Measurements from ENCODE around the gene RGMA.

The RGMA gene, protein sequence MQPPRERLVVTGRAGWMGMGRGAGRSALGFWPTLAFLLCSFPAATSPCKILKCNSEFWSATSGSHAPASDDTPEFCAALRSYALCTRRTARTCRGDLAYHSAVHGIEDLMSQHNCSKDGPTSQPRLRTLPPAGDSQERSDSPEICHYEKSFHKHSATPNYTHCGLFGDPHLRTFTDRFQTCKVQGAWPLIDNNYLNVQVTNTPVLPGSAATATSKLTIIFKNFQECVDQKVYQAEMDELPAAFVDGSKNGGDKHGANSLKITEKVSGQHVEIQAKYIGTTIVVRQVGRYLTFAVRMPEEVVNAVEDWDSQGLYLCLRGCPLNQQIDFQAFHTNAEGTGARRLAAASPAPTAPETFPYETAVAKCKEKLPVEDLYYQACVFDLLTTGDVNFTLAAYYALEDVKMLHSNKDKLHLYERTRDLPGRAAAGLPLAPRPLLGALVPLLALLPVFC

GRCh38 chr15:93088981-93089726 lies at the start of gene RGMA:
Gene RGMA, minus strand, starts transcription at chr15:93089211. Its CDS starts 279 bp downstream, at chr15:93088932.
- in situ Hi-C loops (cut with MboI; ENCODE audit: low sequenced_read_pairs): no loop called here

- in situ Hi-C loops (cut with MboI; ENCODE audit: low sequenced_read_pairs): no loop called here
These were observed 47.6 kb upstream of the RGMA start for GRCh38 chr15:93136606-93137005.

DNA sequence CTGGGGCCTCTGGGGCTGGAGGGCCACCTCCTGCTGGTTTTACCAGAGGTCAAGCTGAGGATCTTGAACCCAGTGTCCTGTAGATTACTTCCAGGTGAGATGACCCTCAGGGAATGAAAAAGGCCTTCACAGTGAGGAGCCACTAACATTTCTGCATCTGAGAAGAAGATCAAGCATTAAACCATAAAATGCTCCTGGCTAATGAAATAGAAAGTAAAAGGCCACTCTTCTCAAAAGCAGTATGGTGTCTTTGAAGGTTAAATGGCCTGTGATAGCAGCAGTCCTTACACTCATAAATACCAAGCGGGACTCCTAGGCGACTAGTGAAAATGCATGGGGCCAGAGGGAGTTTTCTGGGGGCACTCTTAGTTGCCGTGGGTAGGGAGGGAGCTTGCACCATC lies 47.0 kb upstream of the RGMA start:
- in situ Hi-C loops (cut with MboI; ENCODE audit: low sequenced_read_pairs): no loop called here

DNA sequence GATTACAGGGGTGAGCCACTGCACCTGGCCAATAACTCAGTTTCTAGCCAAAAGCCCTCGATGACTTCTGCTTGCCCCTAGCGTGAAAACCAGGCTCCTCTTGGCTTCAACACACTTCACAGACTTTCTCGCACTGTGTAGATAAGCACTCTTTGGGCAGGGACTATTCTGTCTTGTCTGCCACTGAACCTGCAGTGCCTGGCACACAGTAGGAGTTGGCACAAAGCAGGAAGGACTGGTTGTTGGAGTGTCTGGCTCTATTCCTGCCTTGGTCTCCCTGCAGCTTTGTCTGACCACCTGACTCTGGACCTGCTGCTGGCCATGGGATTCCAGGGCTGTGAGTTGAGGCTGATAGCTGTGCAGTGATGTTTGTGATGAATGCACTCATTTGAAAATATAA lies 46.4 kb upstream of the RGMA start:
- in situ Hi-C loops (cut with MboI; ENCODE audit: low sequenced_read_pairs): no loop called here

- in situ Hi-C loops (cut with MboI; ENCODE audit: low sequenced_read_pairs): no loop called here
These were observed 42.6 kb upstream of the RGMA start for GRCh38 chr15:93131485-93132095.

DNA sequence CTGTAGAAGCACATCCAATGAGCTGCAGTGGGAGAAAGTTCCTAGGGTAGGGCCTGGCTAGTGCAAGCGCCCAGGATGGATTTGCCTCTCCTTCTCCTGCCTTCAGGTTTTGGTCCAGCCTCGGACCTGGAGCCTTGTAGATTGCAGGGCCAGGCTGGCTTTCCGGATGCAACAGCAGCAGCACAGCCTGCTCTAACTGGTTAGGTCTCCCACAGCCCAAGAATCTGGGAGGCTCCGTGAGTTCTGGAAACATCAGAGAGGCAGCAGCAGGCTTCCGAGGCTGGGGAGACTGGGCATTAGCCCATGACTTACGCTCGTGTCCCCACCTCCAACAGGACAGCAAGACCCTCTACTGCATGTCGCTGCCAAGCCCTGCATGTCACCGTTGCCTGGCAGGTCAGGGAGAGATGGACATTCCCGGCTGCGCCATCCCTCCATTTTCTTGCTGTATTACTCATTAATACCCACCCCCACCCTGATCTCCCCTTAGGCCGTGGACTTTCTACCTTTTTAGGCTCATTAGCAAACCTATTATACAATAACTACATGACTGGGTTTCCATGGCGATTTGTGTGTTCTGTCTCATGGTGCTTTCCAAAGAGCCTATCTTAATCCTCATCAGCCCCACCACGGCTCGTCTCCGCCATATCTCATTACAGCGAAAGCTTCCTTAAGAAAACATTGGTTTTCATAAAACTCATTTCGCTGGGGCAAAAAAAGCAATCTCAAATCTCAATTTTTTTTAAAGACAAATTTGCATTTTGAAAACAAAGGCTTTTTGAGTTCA lies 40.9 kb upstream of the RGMA start:
- in situ Hi-C loops (cut with MboI; ENCODE audit: low sequenced_read_pairs): no loop called here

DNA sequence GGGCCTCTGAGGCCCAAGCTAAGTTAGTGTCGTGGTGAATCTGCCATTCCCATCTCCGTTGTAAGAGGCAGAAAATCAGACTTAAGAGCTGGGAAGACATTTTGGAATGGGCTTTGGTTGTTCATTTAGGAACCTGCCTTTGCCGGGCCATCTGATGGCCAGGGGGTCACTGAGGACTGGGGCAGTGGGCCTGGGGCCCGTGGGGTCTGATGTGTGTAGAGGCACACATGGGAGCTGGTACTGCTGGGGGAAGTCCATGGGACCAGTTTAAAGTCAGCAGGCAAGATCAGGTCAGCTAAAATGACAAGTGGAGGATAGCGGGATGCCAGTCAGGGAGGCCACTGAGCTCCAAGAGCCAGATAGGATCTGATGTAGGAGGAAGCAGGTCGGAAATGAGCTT lies 38.3 kb upstream of the RGMA start:
- in situ Hi-C loops (cut with MboI; ENCODE audit: low sequenced_read_pairs): no loop called here

DNA sequence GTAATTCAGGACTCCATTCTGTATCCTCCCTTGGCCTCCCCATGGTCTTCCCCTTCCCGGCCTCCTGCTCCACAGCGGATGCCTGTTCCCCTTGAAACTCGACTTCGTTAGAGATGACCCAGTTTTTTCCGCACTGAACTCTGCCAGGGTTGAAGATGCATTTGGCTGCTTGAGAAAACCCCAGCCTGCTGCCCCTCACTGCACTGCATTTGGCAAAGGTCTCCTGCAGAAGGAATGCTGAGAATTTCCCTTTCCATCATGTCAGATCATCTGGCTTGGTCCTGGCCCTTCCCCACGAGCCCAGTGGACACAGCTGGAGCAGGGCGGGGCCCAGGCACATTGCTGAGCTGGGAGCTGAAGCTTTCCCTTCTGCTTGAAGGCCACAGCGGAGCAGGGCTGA lies 37.6 kb upstream of the RGMA start:
- in situ Hi-C loops (cut with MboI; ENCODE audit: low sequenced_read_pairs): no loop called here

DNA sequence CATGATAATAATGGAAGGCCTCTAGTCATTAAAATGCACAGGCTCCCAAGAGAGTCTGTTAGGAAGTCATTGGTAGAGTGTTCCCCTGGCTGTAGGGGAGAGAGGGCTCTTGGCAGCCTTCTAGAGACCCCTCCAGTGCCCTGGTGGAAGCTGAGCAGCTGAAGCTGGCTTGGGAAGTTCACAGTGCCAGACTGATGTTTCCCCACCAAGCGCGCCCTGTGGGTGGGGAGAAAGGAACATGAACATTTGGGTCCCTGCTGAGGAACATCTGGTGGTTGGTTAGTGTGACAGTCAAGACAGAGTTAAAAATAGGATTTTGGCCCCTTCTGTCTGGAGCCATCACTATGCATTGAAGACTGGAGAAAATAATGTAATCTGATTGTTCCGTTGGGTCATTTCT lies 37.1 kb upstream of the RGMA start:
- in situ Hi-C loops (cut with MboI; ENCODE audit: low sequenced_read_pairs): no loop called here

- in situ Hi-C loops (cut with MboI; ENCODE audit: low sequenced_read_pairs): no loop called here
These were observed 35.1 kb upstream of the RGMA start for GRCh38 chr15:93124126-93124525.

DNA sequence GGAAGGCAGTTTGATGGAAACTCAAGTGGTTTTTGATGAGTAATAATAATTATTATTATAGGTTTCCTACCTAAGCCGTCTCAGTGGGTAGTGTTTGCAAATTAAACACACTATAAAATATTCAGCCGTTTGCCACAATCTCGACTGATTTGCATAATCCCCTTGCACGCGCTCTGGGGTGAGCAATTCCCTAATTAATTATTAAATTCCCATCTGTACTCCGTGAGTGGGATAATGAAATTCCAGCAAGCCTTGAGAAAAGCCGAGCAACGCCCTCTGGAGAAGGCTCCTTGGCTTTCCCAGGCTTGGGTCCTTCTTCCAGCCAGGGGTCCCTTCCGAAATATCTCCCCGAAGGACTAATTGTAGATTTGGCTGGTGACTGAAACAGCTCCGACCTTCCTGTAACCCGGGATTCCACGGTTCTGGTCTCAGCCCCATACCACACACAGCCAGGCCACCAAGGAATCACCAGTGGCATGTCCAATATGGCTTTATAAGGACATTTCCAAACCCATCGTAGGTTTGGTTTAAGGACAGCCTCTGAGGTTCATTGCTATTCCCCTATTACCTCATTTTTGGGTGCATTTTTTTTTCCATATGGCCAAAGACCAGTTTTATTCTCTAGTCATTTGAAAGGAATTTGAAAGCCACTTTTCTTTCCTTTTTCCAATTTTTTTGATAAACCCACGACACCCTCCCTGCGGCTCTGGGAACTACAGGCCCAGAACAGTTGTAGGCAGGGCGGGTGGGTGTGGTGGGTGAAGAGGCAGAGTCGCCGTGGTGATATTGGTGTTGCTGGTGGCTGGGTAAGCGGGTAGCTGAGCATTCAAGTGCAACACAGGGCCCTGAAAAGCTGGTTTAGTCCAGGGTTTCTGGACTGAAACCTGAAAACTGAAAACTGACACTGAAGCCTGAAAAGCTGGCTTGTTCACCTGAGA lies 33.2 kb upstream of the RGMA start:
- in situ Hi-C loops (cut with MboI; ENCODE audit: low sequenced_read_pairs): no loop called here

DNA sequence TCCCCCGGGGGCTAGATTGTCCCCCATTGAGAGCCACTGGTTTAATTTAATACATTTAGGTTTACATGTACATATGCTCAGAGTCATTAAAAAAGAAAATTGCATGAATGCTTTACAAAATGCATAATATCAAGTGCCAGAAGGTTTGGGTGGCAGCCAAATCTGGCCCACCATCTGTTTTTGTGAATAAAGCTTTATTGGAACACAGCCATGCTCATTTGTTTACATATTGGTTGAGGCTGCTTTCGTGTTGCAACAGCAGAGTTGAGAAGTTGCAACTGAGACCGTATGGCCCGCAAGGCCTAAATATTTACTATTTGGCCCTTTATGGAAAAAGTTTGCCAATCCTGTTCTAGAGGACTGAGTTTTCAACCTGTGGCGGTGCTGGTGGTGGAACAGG lies 32.1 kb upstream of the RGMA start:
- in situ Hi-C loops (cut with MboI; ENCODE audit: low sequenced_read_pairs): no loop called here

DNA sequence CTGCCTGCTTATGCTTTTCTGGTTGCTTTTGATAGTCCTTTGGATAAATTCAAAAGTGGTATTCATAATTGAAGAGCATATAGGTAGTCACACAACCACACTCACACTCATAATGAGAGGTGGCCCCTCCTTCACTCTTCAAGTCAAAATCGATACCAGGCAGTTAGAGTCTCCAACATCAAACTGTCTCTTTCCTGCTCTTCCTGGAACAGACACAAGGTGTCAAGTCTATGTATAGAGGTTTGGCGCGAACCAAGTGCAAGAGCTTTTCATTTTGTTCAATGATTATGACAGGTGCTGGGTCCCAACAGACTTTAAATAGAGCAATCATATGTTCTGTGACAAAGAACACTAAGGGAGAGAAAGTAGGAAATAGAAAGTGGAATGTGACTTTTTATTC lies 29.9 kb upstream of the RGMA start:
- in situ Hi-C loops (cut with MboI; ENCODE audit: low sequenced_read_pairs): no loop called here

GRCh38 chr15:93111451-93111850 lies 22.4 kb upstream of the RGMA start:
- in situ Hi-C loops (cut with MboI; ENCODE audit: low sequenced_read_pairs): no loop called here

- in situ Hi-C loops (cut with MboI; ENCODE audit: low sequenced_read_pairs): no loop called here
These were observed 21.6 kb upstream of the RGMA start for GRCh38 chr15:93110502-93111040.

DNA sequence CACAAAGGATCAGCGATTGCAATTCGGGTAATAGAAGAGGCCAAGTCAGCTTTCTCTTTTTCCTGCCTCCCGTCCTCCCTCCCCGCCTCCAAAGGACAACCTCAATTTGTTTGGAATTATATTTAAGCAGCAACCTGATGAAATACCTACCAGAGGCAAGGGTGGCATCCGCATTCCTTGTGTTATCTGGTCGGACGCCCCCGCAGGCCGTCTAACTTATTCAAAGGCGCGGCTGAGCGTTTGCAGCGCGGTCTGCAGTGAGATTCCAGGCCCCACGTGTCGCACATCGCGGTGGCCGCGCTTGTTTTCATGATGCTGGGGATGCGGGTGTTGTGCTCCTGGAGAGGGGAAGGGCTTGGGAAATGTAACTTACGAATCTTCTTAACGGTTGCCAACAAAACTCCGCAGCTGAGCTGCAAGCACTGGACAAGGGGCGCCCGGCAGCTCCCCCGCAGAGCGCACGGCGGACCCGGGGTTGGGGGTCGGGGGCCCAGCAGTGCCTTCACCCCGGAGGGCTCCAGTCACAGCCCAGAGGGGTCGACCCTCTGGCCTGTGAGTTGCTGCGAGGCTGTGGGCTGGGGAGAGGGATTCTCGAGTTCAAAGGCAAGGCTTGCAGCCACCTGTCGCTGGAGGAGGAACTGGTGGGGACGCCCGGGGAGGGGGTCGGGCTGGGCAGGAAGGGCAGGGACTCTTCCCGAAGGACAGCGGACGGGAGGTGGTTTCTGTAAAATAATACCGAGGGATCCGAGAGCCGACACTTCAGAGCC lies 20.5 kb upstream of the RGMA start:
- in situ Hi-C loops (cut with MboI; ENCODE audit: low sequenced_read_pairs): no loop called here

- in situ Hi-C loops (cut with MboI; ENCODE audit: low sequenced_read_pairs): no loop called here
These were observed 18.6 kb upstream of the RGMA start for GRCh38 chr15:93107646-93108045.

DNA sequence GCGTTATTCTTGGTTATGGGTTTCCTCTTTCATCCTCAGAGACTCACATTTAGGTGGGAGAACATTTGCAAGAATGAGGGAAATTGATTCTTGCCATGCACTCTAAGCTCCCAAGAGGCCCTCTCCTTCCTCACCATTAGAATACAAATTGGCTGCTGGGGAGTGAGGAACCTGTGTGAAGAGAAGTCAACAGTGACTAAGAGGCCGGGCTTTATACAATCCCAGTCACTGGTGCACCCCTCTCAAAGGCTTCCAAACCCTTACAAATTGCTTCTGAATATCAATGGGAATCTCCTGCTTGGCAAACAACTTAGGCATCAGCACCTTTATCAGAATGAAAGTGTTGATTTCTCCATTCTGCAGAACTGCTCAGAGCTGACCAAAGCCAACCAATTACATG lies 16.5 kb upstream of the RGMA start:
- in situ Hi-C loops (cut with MboI; ENCODE audit: low sequenced_read_pairs): no loop called here

GRCh38 chr15:93103823-93104222 lies 14.8 kb upstream of the RGMA start:
- in situ Hi-C loops (cut with MboI; ENCODE audit: low sequenced_read_pairs): no loop called here
